Transverse colon (tissue), 4 donors: ENCODE results near the gene ACADL. TPM values are rescaled to one million over a fixed set of nuclear protein-coding genes. Genes with fewer than 3 reads are reported as not detected.

Source experiments
- DNase-seq: peaks from one replicate; pipeline ENCODE4 v3.0.0-alpha.2; 2019
- H3K27ac ChIP-seq, 4 donors: fragments of 200-600 bp; sonication (generic); 2 replicates each; pipeline ENCODE4 v1.5.1; 2016 to 2018; ENCODE audit warnings: inconsistent platforms in 4 of 4
- H3K27me3 ChIP-seq: fragments of 200-600 bp; sonication (generic); 2 replicates; pipeline ENCODE4 v1.5.1; 2017; ENCODE audit warnings: inconsistent platforms
- H3K36me3 ChIP-seq, 4 donors: fragments of 200-600 bp; sonication (generic); 2 replicates each; pipeline ENCODE4 v1.5.1; 2017 to 2019; ENCODE audit warnings: inconsistent platforms in 4 of 4
- H3K4me1 ChIP-seq, 4 donors: fragments of 200-600 bp; sonication (generic); 2 replicates each; pipeline ENCODE4 v1.5.1; 2017 to 2020; ENCODE audit warnings: inconsistent platforms in 4 of 4
- H3K4me3 ChIP-seq, 4 donors: fragments of 200-600 bp; sonication (generic); 1 replicate in 1 of 4; 2 replicates in 3 of 4; pipeline versions ENCODE4 v1.5.1 to v1.6.1; 2017 to 2019; ENCODE audit warnings: inconsistent platforms in 4 of 4
- H3K9me3 ChIP-seq, 2 donors: fragments of 200-600 bp; sonication (generic); 2 replicates each; pipeline ENCODE4 v1.5.1; 2017 to 2019; ENCODE audit warnings: inconsistent platforms in 2 of 2
- CTCF ChIP-seq, 5 experiments: fragments of 200-600 bp in 3 of 5; fragments of 450-650 bp in 2 of 5; sonication (generic) in 3 of 5; IDR thresholded peaks; 1 replicate in 2 of 5; 2 replicates in 3 of 5; pipeline ENCODE4 v1.5.1; 2016 to 2017; ENCODE audit warnings: antibody characterized with exemption in 5 of 5, inconsistent platforms in 3 of 5, mild to moderate bottlenecking in 2 of 5, moderate library complexity in 1 of 5
- EP300 ChIP-seq: sonication (generic); formaldehyde crosslinking; IDR thresholded peaks from one replicate; pipeline ENCODE4 v1.6.1; 2017; ENCODE audit warnings: antibody characterized with exemption, low read depth
- POLR2A ChIP-seq: fragments of 450-650 bp; IDR thresholded peaks from one replicate; pipeline ENCODE4 v1.6.1; 2016; ENCODE audit warnings: antibody characterized with exemption, mild to moderate bottlenecking, moderate library complexity
- POLR2AphosphoS5 ChIP-seq, 3 donors: sonication (generic); formaldehyde crosslinking; IDR thresholded peaks; one replicate each; pipeline ENCODE4 v1.6.1; 2016; ENCODE audit warnings: antibody characterized with exemption in 3 of 3
- in situ Hi-C, 4 donors: fragments of 200-750 bp; cut with MboI; loops; one replicate each; pipeline versions ENCODE4 v1.15.0 to v1.15.1; 2017; ENCODE audit warnings: low sequenced_read_pairs in 3 of 4, low pct_ligation_motif_present in 1 of 4, low pct_unique_long_range_greater_than_20kb in 1 of 4
- intact Hi-C: fragments of 100-400 bp; cut with DNase I; formaldehyde crosslinking; loops from one replicate; pipeline ENCODE4 v1.15.1; 2023; ENCODE audit warnings: low total_unique reads
- small RNA-seq, 4 donors: library from RNA; depleted of rRNA; stranded (forward); fragments of <200 nt; gene quantifications; one replicate each; pipeline ENCODE3, GENCODE V24; 2016
- total RNA-seq, 4 donors: library from RNA; depleted of rRNA; stranded (reverse); fragments of >200 nt; gene quantifications; one replicate each; pipeline ENCODE4 v1.1.0, GENCODE V29; 2016

ACADL gene
- total RNA-seq, 4 donors from 2014 or later: 0.41 to 1.5 (median 1.3) TPM; not detected in 1

- no peak for DNase-seq
- in situ Hi-C loops: no loop called here
- no peak overlapping the region for H3K4me3 ChIP-seq
These were observed 77.6 kb downstream of the ACADL start for GRCh38 chr2:210147614-210148013.

More at GRCh38 chr2:210147614-210148013, 77.6 kb downstream of the ACADL start:
- Histone ChIP-seq H3K9me3 (no peaks in the 10 kb centered on the region), H3K27ac (no peak overlapping the region), H3K36me3 (peaks cover 0 to 9% (median 2%) of the 10 kb centered on the region in 4 donors), H3K27me3 (no peaks in the 10 kb centered on the region), H3K4me1 (no peaks in the 10 kb centered on the region)
- intact Hi-C loops: no loop called here
- no peak for TF ChIP-seq POLR2AphosphoS5 (IDR thresholded peaks at IDR 0.05)
- no peak for TF ChIP-seq EP300
- TF ChIP-seq POLR2A: no peak
- TF ChIP-seq CTCF (IDR thresholded peaks at IDR 0.05): no peak

Small RNAs within 50 kb of the gene (small RNA-seq; reads per million reads assigned to genes)
- gene RF00019: 0 reads per million in 4 donors

Other genes starting within 250 kb of the ACADL start
- gene RPE, start 222.8 kb downstream of the ACADL start, total RNA-seq: 10 to 100 TPM; 13.1 to 50.0 (median 30.1) TPM
- 10 to 100 TPM; 13.7 to 43.8 (median 25.5) TPM for gene KANSL1L, start 54.0 kb downstream of the ACADL start, total RNA-seq
- gene MYL1, start 89.7 kb upstream of the ACADL start, total RNA-seq: 1 to 10 TPM in 1 of 4 donors, under 1 TPM in 1, not detected in 2; 0.64 to 3.4 TPM